Measurements from ENCODE around the gene NPAS3.

Gene NPAS3

DNA sequence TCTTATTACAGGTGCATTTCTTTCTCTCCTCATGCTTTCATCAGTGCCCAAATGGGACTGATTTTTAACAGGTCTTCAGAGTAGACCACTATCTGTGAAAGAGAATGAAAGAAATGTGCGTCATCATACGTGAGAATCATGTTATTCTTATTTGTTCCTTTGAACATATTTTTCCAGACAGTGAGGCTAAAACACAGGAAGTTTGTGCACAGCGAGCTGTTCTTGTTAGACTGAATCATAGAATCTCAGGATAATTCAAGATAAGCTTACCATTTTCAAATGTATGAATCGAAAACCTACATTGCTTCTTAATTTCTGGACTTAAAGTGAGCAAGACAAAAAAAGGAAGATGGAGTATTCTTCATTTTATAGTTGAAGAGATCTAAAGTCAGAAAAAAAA is 629.1 kb downstream of the NPAS3 start:
- no peak for DNase-seq

DNA sequence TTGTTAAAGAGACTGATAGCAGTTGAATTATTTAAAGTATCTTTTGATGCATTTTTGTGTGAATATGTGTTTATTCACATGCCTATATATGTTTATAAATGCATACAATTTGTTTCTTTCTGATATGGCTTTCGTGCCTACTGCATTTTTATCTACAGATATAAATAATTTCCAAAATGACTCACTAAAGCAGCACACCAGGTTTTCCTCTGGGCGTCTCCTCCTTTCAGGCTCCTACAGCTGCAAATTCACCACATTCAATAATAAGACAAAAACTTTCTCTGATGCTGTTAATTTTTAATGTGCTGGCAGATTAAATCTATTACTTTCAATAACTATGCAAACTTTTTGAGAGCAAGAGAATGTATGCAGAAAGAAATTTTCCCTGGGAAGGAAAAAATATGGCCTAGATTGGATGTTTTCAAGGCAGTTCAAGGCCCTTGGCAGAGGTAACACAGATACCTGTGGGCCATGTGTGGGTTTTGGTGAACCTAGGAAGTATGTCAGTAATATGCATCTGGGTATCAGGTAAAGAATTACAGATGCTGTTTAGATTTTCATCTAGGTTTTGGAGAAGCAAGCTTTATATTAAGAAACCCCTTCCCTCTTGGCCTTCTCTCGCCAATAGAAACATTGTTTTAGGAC is 630.4 kb downstream of the NPAS3 start:
- no peak for DNase-seq

GRCh38 chr14:33569821-33570687 is 631.4 kb downstream of the NPAS3 start:
- no peak for DNase-seq

DNA sequence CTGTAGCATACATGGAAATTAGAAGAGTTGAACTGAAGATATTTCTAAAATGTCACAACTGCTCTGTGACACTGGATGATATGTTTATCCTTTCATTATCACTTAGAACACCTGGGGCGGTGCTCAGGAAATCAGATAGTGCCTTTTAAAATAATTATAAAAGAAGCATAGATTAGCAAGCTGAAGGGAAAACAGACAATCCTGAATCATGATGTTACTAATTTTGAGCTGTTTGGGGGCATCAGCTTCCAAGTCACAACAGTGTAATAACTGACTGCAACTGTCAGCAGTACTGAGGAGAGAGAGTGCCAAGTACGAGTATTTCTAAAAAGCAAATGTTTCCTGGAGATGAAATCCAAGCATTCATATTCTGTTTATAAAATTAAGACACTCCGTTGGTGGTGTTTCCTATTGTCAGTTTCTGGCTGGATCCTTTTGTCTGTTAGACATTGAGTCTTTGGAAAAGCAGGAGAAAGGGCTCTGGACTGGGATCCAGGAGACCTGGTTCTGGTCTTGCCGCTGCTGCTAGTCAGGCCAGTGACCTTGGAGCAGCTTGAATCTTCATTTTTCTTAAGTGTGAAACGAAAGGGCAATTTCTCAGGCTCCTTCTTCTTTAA is 632.1 kb downstream of the NPAS3 start:
- no peak for DNase-seq

- DNase-seq, result no peak
Measured at GRCh38 chr14:33573301-33573880, 634.7 kb downstream of the NPAS3 start.

DNA sequence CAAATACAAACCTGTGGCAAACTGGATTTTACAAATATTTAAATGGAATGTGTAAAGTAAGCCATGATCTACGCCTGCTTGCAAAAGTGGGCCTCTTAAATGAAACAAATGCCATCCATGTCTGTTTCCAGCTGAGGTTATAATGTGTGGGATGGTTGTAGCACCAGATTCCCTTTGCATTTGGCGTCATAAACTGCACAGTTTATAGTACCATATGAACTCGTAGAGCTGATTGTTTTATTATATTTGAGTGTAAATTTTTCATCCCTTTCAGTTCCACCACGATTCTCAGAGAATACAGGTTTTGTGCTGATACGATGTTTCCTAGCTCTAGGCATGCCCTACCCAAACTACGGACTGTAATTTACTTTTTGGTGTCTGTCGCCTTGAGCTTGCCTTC is 637.3 kb downstream of the NPAS3 start:
- no peak for DNase-seq

DNA sequence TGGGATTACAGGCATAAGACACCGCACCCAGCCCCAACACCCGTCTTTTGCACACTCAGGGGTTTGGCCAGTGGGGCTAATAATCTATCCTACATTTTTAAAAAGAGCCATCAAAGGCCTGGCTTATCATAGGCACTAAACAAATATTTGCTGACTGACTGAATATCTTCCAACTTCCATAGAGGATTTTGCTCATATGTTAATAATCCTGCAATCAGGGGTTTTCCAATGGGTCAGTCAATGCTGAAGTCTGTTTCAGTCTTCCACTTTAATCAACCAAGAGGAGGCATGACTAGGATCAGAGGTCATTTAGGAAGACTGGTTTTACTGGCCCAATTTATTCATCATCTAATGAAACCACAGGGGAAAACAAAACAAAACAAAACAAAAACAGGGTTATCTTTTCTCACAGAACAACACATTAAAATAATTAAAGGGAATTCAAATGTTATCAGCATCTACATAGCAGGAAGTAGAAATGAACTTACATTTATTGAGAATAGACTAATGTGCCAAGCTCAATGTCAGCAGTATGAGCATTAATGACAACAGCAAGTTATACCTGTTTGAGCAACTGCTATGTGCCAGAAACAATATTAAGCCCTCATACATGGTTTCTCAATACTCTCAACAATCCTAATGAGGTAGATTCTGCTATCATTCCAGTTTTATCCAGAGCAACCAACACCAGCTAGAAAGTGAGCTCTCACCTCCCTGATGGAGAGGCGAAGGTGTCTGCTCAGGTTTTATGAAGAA is 640.0 kb downstream of the NPAS3 start:
- no peak for DNase-seq

DNA sequence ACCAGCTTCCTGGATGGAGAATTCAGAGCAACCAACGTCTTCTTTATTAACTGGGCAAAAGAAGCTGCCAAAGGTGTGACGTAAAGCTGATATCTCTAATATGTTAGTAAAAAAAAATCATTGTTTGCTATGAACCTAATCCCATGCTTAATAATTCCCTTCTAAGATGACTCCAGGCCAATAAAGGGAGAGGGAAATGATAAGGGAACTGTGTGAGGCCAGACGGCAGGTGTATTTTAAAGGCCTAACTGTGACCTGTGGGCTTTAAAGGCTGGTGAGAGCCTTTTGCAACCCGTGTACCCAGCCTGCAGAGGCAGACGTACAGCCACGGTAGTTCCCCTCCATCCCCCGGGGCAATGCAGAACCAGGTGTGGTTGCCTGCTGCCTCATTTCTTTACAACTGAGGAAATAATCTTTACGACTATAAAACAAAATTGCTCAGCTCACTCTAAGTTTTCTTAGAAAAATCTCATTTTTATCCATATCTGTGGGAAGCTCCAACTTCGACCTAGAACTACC is 641.6 kb downstream of the NPAS3 start:
- no peak for DNase-seq

- no peak for DNase-seq
Measured at GRCh38 chr14:33580841-33581240, 642.2 kb downstream of the NPAS3 start.

DNA sequence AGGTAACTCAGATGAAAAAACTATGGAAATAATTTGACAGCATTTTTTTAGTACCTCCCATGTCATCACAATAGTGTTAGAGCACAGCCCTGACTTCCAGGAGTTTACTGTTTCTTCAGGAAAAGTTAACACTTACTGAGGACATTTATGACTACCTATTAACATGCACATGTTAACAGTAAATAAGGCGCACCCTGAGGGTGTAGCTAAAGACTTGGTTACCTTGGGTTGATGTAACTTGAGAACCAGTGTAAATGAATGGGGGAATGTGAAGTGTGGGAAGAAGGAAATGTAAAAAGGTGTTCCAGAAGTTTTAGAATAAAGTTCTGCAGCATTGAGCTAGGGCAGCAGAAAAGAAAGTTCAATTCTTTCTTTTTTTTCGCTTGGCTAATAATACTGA is 646.0 kb downstream of the NPAS3 start:
- no peak for DNase-seq

- DNase-seq, result no peak
Measured at GRCh38 chr14:33586806-33587205, 648.1 kb downstream of the NPAS3 start.

GRCh38 chr14:33587791-33588190 is 649.1 kb downstream of the NPAS3 start:
- no peak for DNase-seq

DNA sequence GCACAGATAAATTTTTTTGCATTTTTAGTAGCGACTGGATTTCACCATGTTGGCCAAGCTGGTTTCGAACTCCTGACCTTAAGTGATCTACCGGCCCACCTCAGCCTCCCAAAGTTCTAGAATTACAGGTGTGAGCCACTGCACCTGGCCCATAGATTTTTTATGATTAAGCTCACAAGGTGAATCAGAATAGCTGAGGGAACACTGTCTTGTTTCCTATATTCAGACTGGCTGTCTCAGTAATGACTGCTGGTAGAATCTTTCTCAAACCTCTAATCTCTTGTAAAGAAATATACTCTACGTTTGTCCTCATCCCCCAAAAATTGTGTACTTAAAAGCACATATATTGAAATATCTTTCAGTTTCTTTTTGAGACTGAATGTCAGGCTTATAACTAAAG is 650.1 kb downstream of the NPAS3 start:
- no peak for DNase-seq

- no peak for DNase-seq
Measured at GRCh38 chr14:33589334-33589733, 650.7 kb downstream of the NPAS3 start.

GRCh38 chr14:33590891-33591630 is 652.4 kb downstream of the NPAS3 start:
- DNase-seq, result no peak

DNA sequence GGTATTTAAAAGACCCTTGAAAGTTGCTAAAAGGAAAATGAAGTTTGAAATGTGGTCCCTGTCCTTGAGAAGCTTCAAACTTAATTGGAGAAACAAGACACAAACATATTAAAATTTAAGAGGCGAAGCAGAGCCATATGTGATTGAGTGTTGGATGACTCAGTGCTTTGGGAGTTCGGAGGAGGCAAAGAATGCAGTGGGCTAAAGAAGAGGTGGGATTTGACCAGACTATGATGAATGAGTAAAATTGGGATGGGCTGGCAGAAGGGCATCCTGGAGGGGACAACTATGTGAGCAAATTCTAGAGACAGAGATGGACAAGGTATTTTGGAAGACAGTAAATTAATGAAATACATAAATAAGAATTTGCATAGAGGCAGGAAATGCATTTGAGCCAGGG is 653.6 kb downstream of the NPAS3 start:
- no peak for DNase-seq

DNA sequence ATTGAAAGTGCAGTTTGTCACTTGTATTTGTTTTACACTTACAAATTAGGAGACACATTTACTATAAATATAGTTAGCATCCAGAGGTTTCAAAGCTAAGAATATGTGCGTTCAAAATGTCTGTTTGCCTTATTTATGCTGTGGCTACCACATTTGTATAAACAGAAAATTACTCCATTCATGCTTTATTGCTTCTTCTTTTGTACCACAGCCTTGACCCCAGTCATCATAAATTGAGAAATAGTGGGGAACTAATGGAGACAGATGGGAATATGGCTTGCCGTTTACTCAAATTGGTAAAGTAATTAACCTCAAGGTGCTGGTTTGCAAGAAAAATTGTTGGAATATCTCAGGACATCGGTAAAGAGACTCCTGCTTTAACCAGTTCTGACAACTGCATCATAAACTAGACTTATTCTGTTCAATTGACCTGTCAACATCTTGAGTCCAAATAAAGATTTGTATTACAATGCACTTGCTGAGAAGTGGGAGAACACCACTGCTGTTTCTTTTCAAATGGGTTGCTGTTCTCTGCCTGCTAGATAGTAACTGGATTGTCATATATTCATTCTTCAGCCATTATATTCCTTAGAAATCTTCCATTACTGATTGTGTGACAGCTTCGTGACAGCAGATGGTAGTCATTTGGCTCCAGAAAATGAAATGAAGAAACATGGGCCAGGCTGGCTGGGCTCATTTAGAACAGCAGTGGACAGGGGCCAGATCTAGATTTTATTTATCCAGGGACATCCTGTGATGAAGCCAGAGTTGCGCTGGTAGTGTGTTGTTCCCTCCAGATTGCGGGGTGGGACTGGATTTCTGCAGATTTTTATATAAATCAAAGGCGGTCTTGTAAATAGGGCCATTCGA is 657.8 kb downstream of the NPAS3 start:
- no peak for DNase-seq

- no peak for DNase-seq
Measured at GRCh38 chr14:33598582-33598981, 659.9 kb downstream of the NPAS3 start.

GRCh38 chr14:33602396-33602795 is 663.7 kb downstream of the NPAS3 start:
- DNase-seq, result no peak

DNA sequence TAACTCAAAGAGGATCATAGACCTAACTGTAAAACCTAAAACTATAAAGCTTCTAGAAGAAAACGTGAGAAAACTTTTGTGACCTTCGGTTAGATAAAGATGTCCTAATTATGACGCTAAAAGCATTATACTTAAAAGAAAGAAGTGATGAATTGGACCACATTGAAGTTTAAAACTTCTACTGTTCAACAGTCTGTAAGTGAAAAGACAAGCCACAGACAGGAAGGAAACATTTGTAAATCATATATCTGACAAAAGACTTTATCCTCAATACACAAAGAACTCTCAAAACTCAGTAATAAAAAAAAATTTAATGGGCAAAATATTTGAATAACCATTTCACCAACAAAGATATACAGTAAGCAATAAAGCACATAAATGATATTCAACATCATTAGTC is 667.9 kb downstream of the NPAS3 start:
- DNase-seq, result no peak

DNA sequence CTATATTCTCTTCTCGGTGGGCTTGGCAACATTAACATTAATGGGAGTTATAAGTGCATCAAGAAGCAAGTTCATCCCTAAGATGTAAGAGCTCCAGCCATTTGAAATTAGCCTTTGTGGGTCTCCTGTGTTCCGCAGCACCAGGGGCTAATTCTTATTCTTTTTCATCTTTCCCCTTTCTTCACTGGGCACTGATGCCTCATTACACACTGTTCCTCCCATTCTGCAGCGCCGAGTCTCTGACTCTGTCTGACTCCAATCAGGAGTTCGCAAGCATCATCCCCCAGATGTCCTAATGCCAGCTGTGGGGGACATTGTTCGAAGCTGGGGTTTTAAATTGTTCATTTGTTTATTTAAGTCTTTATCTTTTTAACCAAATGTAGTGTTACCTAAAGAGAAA is 670.9 kb downstream of the NPAS3 start:
- DNase-seq, result no peak

All from suppressor macrophage treated with lipopolysaccharide for 4 hours (primary cell).